ENCODE measurements around the gene LTBP3. TPM values are rescaled to one million over a fixed set of nuclear protein-coding genes. Genes with fewer than 3 reads are reported as not detected.
A peak's percentile ranks its signal among the peaks of the same experiment; 100 is the strongest.

Gene LTBP3
- total RNA-seq, 1 experiment from 2014 or later = 10.6 TPM

GRCh38 chr11:65583589-65583988 lies 25.4 kb upstream of the LTBP3 start:
- no peak overlapping the region for H3K14ac ChIP-seq (ENCODE audit: insufficient read depth, low read length)
- H3K9me3 Mint-ChIP-seq = no peaks in the 10 kb centered on the region
- no peak overlapping the region for H2BK5ac ChIP-seq (ENCODE audit: insufficient read length, low read length)
- no peak overlapping the region for H3K27ac ChIP-seq (ENCODE audit: insufficient read length, low read depth, low read length)
- peaks cover 0 to 22% of the 10 kb centered on the region in 2 experiments; a peak in 2 of 4 replicates for H3K4me1 Mint-ChIP-seq
- H4K20me1 ChIP-seq (ENCODE audit: control insufficient read depth, insufficient read depth, insufficient read length) = no peaks in the 10 kb centered on the region
- peak overlapping the region in 1 of 3 experiments; percentile 72; a peak in 2 of 7 replicates for H3K27ac Mint-ChIP-seq
- H2BK20ac ChIP-seq (ENCODE audit: low read depth, low read length, poor library complexity, severe bottlenecking) = no peak overlapping the region
- H3K4ac ChIP-seq (ENCODE audit: low read depth, low read length) = no peak overlapping the region
- no peak overlapping the region for H3K9ac ChIP-seq (ENCODE audit: extremely low read depth, insufficient read length, low read length)
- no peak overlapping the region for H3T11ph ChIP-seq (ENCODE audit: low read length)
- WGBS (ENCODE audit: extremely low coverage, insufficient read length, low lambda C conversion rate) = no CpG with 5 or more reads among the region's 10 CpGs
- no peak overlapping the region for H3K23ac ChIP-seq (ENCODE audit: insufficient read length, low read depth, low read length)
- H3K27me3 Mint-ChIP-seq (ENCODE audit: low read depth) = peaks cover 2% of the 10 kb centered on the region
- no peaks in the 10 kb centered on the region for H3K23me2 ChIP-seq (ENCODE audit: insufficient read length, low read depth, low read length, poor library complexity, severe bottlenecking)
- no peak overlapping the region for H3K56ac ChIP-seq (ENCODE audit: insufficient read length, low read depth, low read length)
- H3K4me2 ChIP-seq (ENCODE audit: insufficient read depth, insufficient read length, low read length) = no peak overlapping the region
- H3K79me1 ChIP-seq (ENCODE audit: insufficient read depth, low read depth, low read length, poor library complexity, severe bottlenecking) = no peaks in the 10 kb centered on the region
- no peak overlapping the region for H2AK5ac ChIP-seq (ENCODE audit: insufficient read length, low read length)
- TF ChIP-seq CTCF (conservative IDR thresholded peaks at IDR 0.05) = no peak
- no peak for DNase-seq
- no peaks in the 10 kb centered on the region for H3K36me3 Mint-ChIP-seq (ENCODE audit: insufficient read depth in 1 of 3, low read depth in 3 of 3)
- H3K4me1 ChIP-seq (ENCODE audit: insufficient read depth, low read length) = no peaks in the 10 kb centered on the region
- H3K79me2 ChIP-seq (ENCODE audit: insufficient read depth, low read length) = no peaks in the 10 kb centered on the region
- H2BK15ac ChIP-seq (ENCODE audit: low read depth, low read length) = no peak overlapping the region
- H2BK120ac ChIP-seq (ENCODE audit: low read depth, low read length, poor library complexity, severe bottlenecking) = no peak overlapping the region
- no peak overlapping the region for H4K8ac ChIP-seq (replicated peaks; ENCODE audit: insufficient read length, low read depth, low read length)
- no peak overlapping the region for H3K18ac ChIP-seq (ENCODE audit: insufficient read length, low read depth, low read length)
- H2BK12ac ChIP-seq (ENCODE audit: insufficient read length, low read depth, low read length) = no peak overlapping the region
- no peak overlapping the region for H4K91ac ChIP-seq (ENCODE audit: insufficient read length, low read depth, low read length)
- no peaks in the 10 kb centered on the region for H3K9me3 ChIP-seq (ENCODE audit: control insufficient read depth, low read depth, low read length)
- no peaks in the 10 kb centered on the region; the same call in 1 of the 2 replicates for H3K27me3 ChIP-seq (ENCODE audit: insufficient read depth, low read length)
- no peak overlapping the region for H2AFZ ChIP-seq (ENCODE audit: low read length)
- H4K5ac ChIP-seq (ENCODE audit: insufficient read length, low read depth, low read length) = no peak overlapping the region
- H3K4me3 Mint-ChIP-seq = no peak overlapping the region; a peak in 1 of 5 replicates

Measured in H9 (cell line).